Fibroblast of villous mesenchyme (primary cell): ENCODE results near the gene SH2B3. TPM values are rescaled to one million over a fixed set of nuclear protein-coding genes. Genes with fewer than 3 reads are reported as not detected.

Experiments used
- DNase-seq: peaks from one replicate; pipeline ENCODE4 v3.0.0-alpha.2; 2010; ENCODE audit warnings: low read depth
- H3K4me3 ChIP-seq: 2 replicates; pipeline ENCODE4 v1.5.1; 2011; ENCODE audit warnings: low read depth, mild to moderate bottlenecking, low read length
- CTCF ChIP-seq: IDR thresholded peaks from 2 replicates; pipeline ENCODE4 v1.5.1; 2012; ENCODE audit warnings: low read depth, mild to moderate bottlenecking, low read length; ENCODE audit not compliant: insufficient read depth
- total RNA-seq: library from RNA; depleted of rRNA; stranded (reverse); fragments of >200 nt; gene quantifications from 2 replicates; pipeline ENCODE4 v1.2.3, GENCODE V29; 2012

The SH2B3 gene
- total RNA-seq, 1 donor, result 42.7 TPM

GRCh38 chr12:111424793-111425251, 19.1 kb downstream of the SH2B3 start:
- H3K4me3 ChIP-seq, result no peak overlapping the region
- no peak for DNase-seq
- TF ChIP-seq CTCF, result peak; percentile 26

GRCh38 chr12:111425655-111426054, 19.9 kb downstream of the SH2B3 start:
- DNase-seq, result no peak
- no peak overlapping the region for H3K4me3 ChIP-seq
- TF ChIP-seq CTCF, result no peak

- DNase-seq, result no peak
- TF ChIP-seq CTCF, result no peak
- no peak overlapping the region for H3K4me3 ChIP-seq
Measured at GRCh38 chr12:111426344-111427185, 20.8 kb downstream of the SH2B3 start.

- TF ChIP-seq CTCF, result no peak
- DNase-seq, result no peak
- H3K4me3 ChIP-seq, result no peak overlapping the region
Measured at GRCh38 chr12:111427417-111428074, 21.8 kb downstream of the SH2B3 start.

- no peak for DNase-seq
- no peak overlapping the region for H3K4me3 ChIP-seq
- no peak for TF ChIP-seq CTCF
Measured at GRCh38 chr12:111428081-111428727, 22.5 kb downstream of the SH2B3 start.

- TF ChIP-seq CTCF, result no peak
- no peak overlapping the region for H3K4me3 ChIP-seq
- no peak for DNase-seq
Measured at GRCh38 chr12:111428728-111429175, 23.0 kb downstream of the SH2B3 start.
